PFSK-1 (cell line): ENCODE data around the gene TASP1.

ENCODE experiments used
- FOXP2 ChIP-seq: optimal IDR thresholded peaks from 2 replicates; pipeline ENCODE3; 2011; ENCODE audit warnings: borderline replicate concordance, control low read depth, inconsistent platforms; ENCODE audit not compliant: insufficient read depth; ENCODE audit errors: extremely low read length, extremely low read depth
- POLR2AphosphoS5 ChIP-seq: IDR thresholded peaks from 2 replicates; pipeline ENCODE4 v1.6.1; 2012; ENCODE audit warnings: low read depth, mild to moderate bottlenecking, control low read depth, low read length, moderate library complexity
- SIN3A ChIP-seq: IDR thresholded peaks from 2 replicates; pipeline ENCODE4 v1.6.1; 2012; ENCODE audit warnings: mild to moderate bottlenecking, low read length, moderate library complexity, borderline replicate concordance; ENCODE audit not compliant: insufficient read depth
- TAF1 ChIP-seq: IDR thresholded peaks from 2 replicates; pipeline ENCODE4 v1.6.1; 2012; ENCODE audit warnings: low read length, control low read depth, borderline replicate concordance; ENCODE audit not compliant: insufficient read depth
- TF ChIP-seq, protein P1 (sequence below), 2 experiments: IDR thresholded peaks; 2 replicates each; pipeline versions ENCODE4 v1.6.1 to v1.8.0; 2011 to 2012; ENCODE audit warnings: low read depth in 2 of 2, low read length in 2 of 2, control low read depth in 1 of 2, inconsistent platforms in 1 of 2, mild to moderate bottlenecking in 1 of 2, moderate library complexity in 1 of 2; ENCODE audit not compliant: insufficient read depth in 1 of 2

TASP1 gene

GRCh38 chr20:13432126-13432525, 206.6 kb downstream of the TASP1 start:
- no peak for TF ChIP-seq FOXP2
- TF ChIP-seq SIN3A, result no peak
- no peak for TF ChIP-seq POLR2AphosphoS5
- TF ChIP-seq, protein P1, sequence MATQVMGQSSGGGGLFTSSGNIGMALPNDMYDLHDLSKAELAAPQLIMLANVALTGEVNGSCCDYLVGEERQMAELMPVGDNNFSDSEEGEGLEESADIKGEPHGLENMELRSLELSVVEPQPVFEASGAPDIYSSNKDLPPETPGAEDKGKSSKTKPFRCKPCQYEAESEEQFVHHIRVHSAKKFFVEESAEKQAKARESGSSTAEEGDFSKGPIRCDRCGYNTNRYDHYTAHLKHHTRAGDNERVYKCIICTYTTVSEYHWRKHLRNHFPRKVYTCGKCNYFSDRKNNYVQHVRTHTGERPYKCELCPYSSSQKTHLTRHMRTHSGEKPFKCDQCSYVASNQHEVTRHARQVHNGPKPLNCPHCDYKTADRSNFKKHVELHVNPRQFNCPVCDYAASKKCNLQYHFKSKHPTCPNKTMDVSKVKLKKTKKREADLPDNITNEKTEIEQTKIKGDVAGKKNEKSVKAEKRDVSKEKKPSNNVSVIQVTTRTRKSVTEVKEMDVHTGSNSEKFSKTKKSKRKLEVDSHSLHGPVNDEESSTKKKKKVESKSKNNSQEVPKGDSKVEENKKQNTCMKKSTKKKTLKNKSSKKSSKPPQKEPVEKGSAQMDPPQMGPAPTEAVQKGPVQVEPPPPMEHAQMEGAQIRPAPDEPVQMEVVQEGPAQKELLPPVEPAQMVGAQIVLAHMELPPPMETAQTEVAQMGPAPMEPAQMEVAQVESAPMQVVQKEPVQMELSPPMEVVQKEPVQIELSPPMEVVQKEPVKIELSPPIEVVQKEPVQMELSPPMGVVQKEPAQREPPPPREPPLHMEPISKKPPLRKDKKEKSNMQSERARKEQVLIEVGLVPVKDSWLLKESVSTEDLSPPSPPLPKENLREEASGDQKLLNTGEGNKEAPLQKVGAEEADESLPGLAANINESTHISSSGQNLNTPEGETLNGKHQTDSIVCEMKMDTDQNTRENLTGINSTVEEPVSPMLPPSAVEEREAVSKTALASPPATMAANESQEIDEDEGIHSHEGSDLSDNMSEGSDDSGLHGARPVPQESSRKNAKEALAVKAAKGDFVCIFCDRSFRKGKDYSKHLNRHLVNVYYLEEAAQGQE (IDR thresholded peaks at IDR 0.05; ENCODE audit: insufficient read depth in 1 of 2, low read depth in 2 of 2, low read length in 2 of 2), result no peak

DNA sequence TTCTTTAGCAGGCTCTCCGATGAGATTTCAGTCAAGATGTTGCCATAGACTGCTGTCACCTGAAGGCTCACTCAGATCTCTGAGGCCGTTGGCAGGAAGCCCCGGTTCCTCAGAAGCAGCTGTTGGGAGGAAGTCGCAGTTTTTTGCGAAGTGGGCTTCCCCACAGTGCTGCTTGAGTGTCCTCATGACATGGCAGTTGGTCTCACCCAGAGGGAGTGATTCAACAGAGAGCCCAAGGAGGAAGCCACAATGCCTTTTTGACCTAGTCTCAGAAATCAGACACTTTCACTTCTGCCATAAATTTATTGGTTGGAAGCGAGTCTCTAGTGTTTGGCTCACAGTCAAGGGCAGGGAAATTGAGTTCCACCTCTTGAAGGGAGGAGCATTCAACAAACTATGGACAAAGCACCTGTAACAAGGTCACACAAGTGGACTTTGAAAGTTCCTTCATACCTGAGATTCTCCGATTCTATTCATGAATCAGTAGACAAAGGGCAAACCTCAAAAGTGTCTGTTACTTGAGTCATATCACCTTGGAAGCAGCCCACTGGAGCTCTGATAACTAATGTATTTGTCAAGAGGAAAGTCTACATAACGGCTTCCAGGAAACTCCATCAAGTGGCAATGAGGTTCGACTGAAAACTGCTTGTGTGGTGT, 208.3 kb downstream of the TASP1 start:
- TF ChIP-seq FOXP2 (no peak), SIN3A (no peak), POLR2AphosphoS5 (no peak), TAF1 (no peak)
- TF ChIP-seq, protein P1 (IDR thresholded peaks at IDR 0.05; ENCODE audit: insufficient read depth in 1 of 2, low read depth in 2 of 2, low read length in 2 of 2), result no peak

- TF ChIP-seq FOXP2, result no peak
- no peak for TF ChIP-seq TAF1
- TF ChIP-seq POLR2AphosphoS5, result no peak
- TF ChIP-seq SIN3A, result no peak
- TF ChIP-seq, protein P1 (IDR thresholded peaks at IDR 0.05; ENCODE audit: insufficient read depth in 1 of 2, low read depth in 2 of 2, low read length in 2 of 2), result no peak
These were observed 210.0 kb downstream of the TASP1 start for GRCh38 chr20:13428684-13429083.

DNA sequence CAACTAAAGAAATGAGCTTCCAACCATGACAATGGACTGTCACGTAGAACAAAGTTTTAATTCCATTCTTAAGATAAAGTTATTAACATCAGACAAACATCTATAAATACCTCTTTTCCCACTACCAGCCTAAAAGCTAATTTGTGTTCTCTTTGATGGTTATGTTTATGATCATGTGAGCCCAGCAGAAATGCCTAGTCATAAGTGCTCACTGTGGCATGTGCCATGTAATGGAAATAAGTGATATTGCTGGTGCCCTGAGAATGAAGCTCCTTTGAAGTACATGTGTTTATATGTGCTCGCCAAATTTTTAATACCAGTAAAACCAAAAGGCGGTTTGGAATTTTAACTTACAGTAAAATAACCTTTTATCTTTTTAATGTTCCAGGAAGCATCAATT, 211.9 kb downstream of the TASP1 start:
- TF ChIP-seq FOXP2, result no peak
- TF ChIP-seq, protein P1 (IDR thresholded peaks at IDR 0.05; ENCODE audit: insufficient read depth in 1 of 2, low read depth in 2 of 2, low read length in 2 of 2), result no peak
- no peak for TF ChIP-seq POLR2AphosphoS5
- no peak for TF ChIP-seq SIN3A
- no peak for TF ChIP-seq TAF1
